ENCODE results near the gene OSBPL6. TPM values are rescaled to one million over a fixed set of nuclear protein-coding genes. Genes with fewer than 3 reads are reported as not detected.

The OSBPL6 gene
- total and polyA plus RNA-seq, 9 of the 15 experiments (the other 6 are each of a cell fraction or from before 2014, with no cell fraction given), result 3.4 to 12.7 (median 9.3) TPM

- TF ChIP-seq TAF1 (IDR thresholded peaks at IDR 0.05; ENCODE audit: control insufficient read depth, extremely low read depth, insufficient read depth, low read length, severe bottlenecking) (peak; percentile 58), ZBTB34 (CRISPR knock-in tag; IDR thresholded peaks at IDR 0.05) (no peak), ID3 (CRISPR knock-in tag; IDR thresholded peaks at IDR 0.05) (no peak), ID3 (tag; IDR thresholded peaks at IDR 0.05) (0 out of 2 replicates have a peak, but pooled peaks have one; percentile 9), BHLHE40 (IDR thresholded peaks at IDR 0.05; ENCODE audit: low read length) (peak; percentile 65; the same call in 1 of the 2 replicates), HINFP (tag; conservative IDR thresholded peaks at IDR 0.05; ENCODE audit: low read depth) (no peak), KDM2B (CRISPR knock-in tag; IDR thresholded peaks at IDR 0.05) (peak; percentile 96; the same call in 1 of the 2 replicates), POLR2G (IDR thresholded peaks at IDR 0.05; ENCODE audit: low read depth, low read length) (peak; percentile 87), RBFOX2 (IDR thresholded peaks at IDR 0.05; ENCODE audit: low read depth, low read length) (no peak), MAZ (CRISPR knock-in tag; conservative IDR thresholded peaks at IDR 0.05 in 1 of 2, IDR thresholded peaks at IDR 0.05 in 1 of 2) (peak; percentile 91 to 99), ZBTB11 (CRISPR knock-in tag; IDR thresholded peaks at IDR 0.05) (no peak), E2F6 (IDR thresholded peaks at IDR 0.05; ENCODE audit: borderline replicate concordance in 1 of 2, extremely low read depth in 1 of 2, insufficient read depth in 1 of 2, insufficient read length in 1 of 2, low read depth in 1 of 2, low read length in 1 of 2, poor library complexity in 1 of 2, severe bottlenecking in 1 of 2) (peak; percentile 57 to 84), MITF (IDR thresholded peaks at IDR 0.05) (no peak), ZFX (CRISPR knock-in tag; IDR thresholded peaks at IDR 0.05) (peak; percentile 97)
Measured at GRCh38 chr2:178193823-178194599, at the start of gene OSBPL6 (continued).
